ENCODE data around the gene FLVCR2.

- TF ChIP-seq EZH2 (IDR thresholded peaks at IDR 0.05; ENCODE audit: insufficient read depth, poor library complexity, severe bottlenecking) = no peak
- no peak for TF ChIP-seq EZH2phosphoT487 (IDR thresholded peaks at IDR 0.05; ENCODE audit: insufficient read depth, low read depth)
Observed at GRCh38 chr14:75660238-75660629, 81.8 kb downstream of the FLVCR2 start.

Data from GM23248 (cell line).